Naive thymus-derived CD8-positive, alpha-beta T cell (primary cell): Measurements from ENCODE around the gene ALG6. TPM values are rescaled to one million over a fixed set of nuclear protein-coding genes. Genes with fewer than 3 reads are reported as not detected.
A peak's percentile ranks its signal among the peaks of the same experiment; 100 is the strongest.
"Not testable (repeated sequence)": the region's sequence is repeated elsewhere in the genome, so short reads cannot be mapped to it uniquely, and the experiment has no call there.

Experiments
- ATAC-seq, 2 donors: fragments of 150-1000 bp; cut with Tn5 transposase in 1 of 2; sonication (Bioruptor Pico), chemical (Tn5 transposase) in 1 of 2; 1 replicate in 1 of 2; 2 replicates in 1 of 2; pipeline ENCODE4 v1.10.0; 2021; ENCODE audit warnings: mild to moderate bottlenecking in 2 of 2, moderate library complexity in 2 of 2
- POLR2A ChIA-PET: fragments of 350-600 bp; sonication (Branson Sonifier 250); formaldehyde crosslinking; loops from one replicate; lab custom pipeline; 2021; ENCODE audit warnings: antibody characterized with exemption; lab: Charles Lee
- DNase-seq, 10 donors: peaks; one replicate each; pipeline versions ENCODE4 v3.0.0 to v3.0.0-alpha.2; 2020 to 2022
- H3K27ac Mint-ChIP-seq, 10 donors: one replicate each; pipeline ENCODE4 v1.8.0; 2020 to 2022; ENCODE audit warnings: mild to moderate bottlenecking in 10 of 10, mixed read lengths in 10 of 10, moderate library complexity in 4 of 10, inconsistent platforms in 1 of 10
- H3K27me3 Mint-ChIP-seq, 5 donors: one replicate each; pipeline ENCODE4 v1.8.0; 2021 to 2022; ENCODE audit warnings: mixed read lengths in 5 of 5
- H3K36me3 Mint-ChIP-seq, 3 donors: one replicate each; pipeline ENCODE4 v1.8.0; 2020 to 2022; ENCODE audit warnings: mixed read lengths in 3 of 3, mild to moderate bottlenecking in 2 of 3, inconsistent platforms in 1 of 3
- H3K4me1 Mint-ChIP-seq, 4 donors: one replicate each; pipeline ENCODE4 v1.8.0; 2021 to 2022; ENCODE audit warnings: mixed read lengths in 4 of 4
- H3K4me3 Mint-ChIP-seq, 10 donors: one replicate each; pipeline ENCODE4 v1.8.0; 2020 to 2022; ENCODE audit warnings: mild to moderate bottlenecking in 10 of 10, mixed read lengths in 10 of 10, moderate library complexity in 6 of 10, inconsistent platforms in 1 of 10
- H3K9me3 Mint-ChIP-seq, 9 donors: one replicate each; pipeline ENCODE4 v1.8.0; 2020 to 2022; ENCODE audit warnings: mixed read lengths in 9 of 9, mild to moderate bottlenecking in 3 of 9, inconsistent platforms in 1 of 9, moderate library complexity in 1 of 9
- polyA plus RNA-seq, 3 donors: library from polyadenylated mRNA; unstranded; fragments of 300-500 nt; fragmentation: Illumina TruSeq; gene quantifications; one replicate each; pipeline ENCODE4 v1.2.3, GENCODE V29; 2021
- total RNA-seq, 8 experiments: library from RNA in 2 of 8; stranded (reverse) in 2 of 8; gene quantifications; one replicate each; pipeline ENCODE4 v1.2.3 and lab custom pipeline; 2021 to 2026

Gene ALG6
- total and polyA plus RNA-seq, 5 experiments from 2014 or later: 16.3 to 31.6 (median 22.1) TPM

DNA sequence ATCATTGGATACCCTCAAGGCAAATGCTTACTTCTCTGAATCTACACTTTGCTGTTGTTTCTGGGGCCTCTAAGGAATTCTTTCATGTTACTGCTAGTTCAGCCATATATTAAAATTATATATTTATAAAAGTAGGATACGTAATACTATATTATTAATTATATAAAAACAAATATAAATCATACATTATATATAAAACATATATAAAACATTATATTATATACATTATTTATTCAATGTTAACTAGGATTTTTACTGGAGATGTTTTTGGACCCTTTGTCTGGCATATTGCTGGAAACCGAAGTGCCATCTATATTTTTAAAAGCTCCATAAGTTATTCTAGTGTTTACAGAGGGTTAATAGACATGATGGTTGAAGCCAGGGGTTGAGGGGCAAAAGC, 12.2 kb downstream of the ALG6 start:
- POLR2A ChIA-PET: no interaction called here
- Mint-ChIP-seq H3K9me3 (no peaks in the 10 kb centered on the region), H3K36me3 (peaks cover 8 to 47% (median 40%) of the 10 kb centered on the region in 3 donors), H3K4me1 (peaks cover 18 to 44% (median 37%) of the 10 kb centered on the region in 4 donors), H3K27ac (no peak overlapping the region), H3K4me3 (no peak overlapping the region), H3K27me3 (no peaks in the 10 kb centered on the region)
- DNase-seq (no peak), ATAC-seq (no peak)

DNA sequence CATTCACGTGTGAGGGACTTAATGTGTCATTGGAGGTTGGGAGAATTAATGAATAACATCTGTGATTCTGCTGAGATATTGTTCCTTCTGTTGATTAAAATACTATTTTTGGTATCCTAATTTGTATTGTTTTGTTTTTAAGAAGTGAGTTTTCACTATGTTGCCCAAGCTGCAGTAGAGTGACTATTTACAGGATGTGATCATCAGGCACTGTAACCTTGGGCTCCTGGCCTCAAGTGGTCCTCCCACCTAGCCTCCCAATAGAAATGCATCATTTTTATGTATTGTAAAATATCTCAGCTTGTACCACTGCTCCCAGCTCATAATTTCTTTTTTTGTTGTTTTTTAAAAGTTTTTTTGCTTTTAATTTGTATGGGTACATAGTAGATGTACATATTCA, 14.3 kb downstream of the ALG6 start:
- Mint-ChIP-seq H3K4me3 (no peak overlapping the region), H3K27me3 (no peaks in the 10 kb centered on the region), H3K27ac (peak overlapping the region in 1 of 10 donors; percentile 21), H3K9me3 (no peaks in the 10 kb centered on the region), H3K4me1 (peaks cover 28 to 46% (median 45%) of the 10 kb centered on the region in 4 donors), H3K36me3 (peaks cover 8 to 40% (median 28%) of the 10 kb centered on the region in 3 donors)
- POLR2A ChIA-PET: no interaction called here
- DNase-seq (no peak), ATAC-seq (no peak)

DNA sequence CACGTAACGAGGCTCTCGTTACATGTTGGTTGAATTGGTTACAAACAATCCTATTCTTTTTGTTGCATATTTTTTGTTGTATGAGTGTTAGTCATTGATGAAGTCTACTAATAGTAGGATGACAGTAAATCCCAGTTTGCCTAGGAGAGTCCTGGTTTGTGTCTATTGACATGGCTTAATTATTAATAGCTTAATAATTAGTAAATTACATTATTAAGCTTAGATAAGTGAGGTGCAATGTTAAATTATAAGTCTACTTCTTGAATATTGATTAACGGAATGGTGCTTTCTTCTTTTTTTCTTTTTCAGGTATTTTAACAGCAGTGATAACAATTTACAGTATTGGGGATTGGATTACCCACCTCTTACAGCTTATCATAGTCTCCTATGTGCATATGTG, 34.5 kb downstream of the ALG6 start:
- ATAC-seq: no peak
- H3K9me3 Mint-ChIP-seq: no peaks in the 10 kb centered on the region
- H3K4me1 Mint-ChIP-seq: no peaks in the 10 kb centered on the region
- POLR2A ChIA-PET: interaction anchor here (0.7 kb wide), 1 partner anchor 422 kb away, joined by 3 read pairs; no protein-coding TSS in a partner anchor
- no peak overlapping the region for H3K27ac Mint-ChIP-seq
- H3K36me3 Mint-ChIP-seq: peaks cover 4 to 85% (median 49%) of the 10 kb centered on the region in 3 donors
- H3K27me3 Mint-ChIP-seq: no peaks in the 10 kb centered on the region
- no peak for DNase-seq
- no peak overlapping the region for H3K4me3 Mint-ChIP-seq

DNA sequence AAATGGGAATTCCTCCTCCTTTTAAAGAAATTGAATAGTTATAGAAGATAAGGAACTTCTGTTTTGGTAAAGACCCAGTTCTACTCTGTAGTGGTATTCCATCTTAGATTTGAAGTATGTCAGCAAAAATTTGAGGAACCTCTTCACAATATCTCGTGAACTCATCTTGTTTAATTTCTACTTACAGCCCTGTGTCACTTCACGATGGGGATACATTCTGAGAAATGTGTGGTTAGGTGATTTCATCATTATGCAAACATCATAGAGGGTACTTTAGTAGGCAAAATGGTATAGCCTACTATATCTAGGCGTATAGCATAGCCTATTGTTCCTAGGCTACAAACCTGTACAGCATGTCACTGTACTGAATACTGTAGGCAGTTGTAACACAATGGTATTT, 36.0 kb downstream of the ALG6 start:
- H3K9me3 Mint-ChIP-seq: no peaks in the 10 kb centered on the region
- H3K27me3 Mint-ChIP-seq: no peaks in the 10 kb centered on the region
- ATAC-seq (no peak), DNase-seq (no peak)
- H3K4me1 Mint-ChIP-seq: no peaks in the 10 kb centered on the region
- H3K27ac Mint-ChIP-seq: peak overlapping the region in 1 of 10 donors; percentile 17
- peaks cover 4 to 84% (median 50%) of the 10 kb centered on the region in 3 donors for H3K36me3 Mint-ChIP-seq
- H3K4me3 Mint-ChIP-seq: no peak overlapping the region
- POLR2A ChIA-PET: no interaction called here

DNA sequence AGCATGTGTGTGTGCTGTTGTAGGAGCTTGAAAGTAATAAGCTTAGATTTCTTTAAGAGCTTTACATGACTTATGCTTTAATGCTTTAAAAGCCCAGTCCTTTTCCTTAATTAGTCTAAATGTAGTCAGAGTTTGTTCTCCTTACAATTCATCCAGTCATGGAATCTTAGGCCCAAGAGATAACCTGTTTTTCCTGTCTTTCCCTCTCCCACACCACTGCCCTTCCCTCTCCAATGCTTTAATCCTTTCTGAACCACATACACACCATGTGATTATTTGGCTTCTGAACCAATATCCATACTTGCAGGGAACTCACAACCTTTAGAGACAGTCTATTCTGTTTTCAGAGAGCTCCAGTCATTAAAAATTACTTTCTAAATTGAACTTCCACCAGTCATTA, 37.6 kb downstream of the ALG6 start:
- no peaks in the 10 kb centered on the region for H3K27me3 Mint-ChIP-seq
- H3K36me3 Mint-ChIP-seq: peaks cover 4 to 83% (median 38%) of the 10 kb centered on the region in 3 donors
- H3K9me3 Mint-ChIP-seq: no peaks in the 10 kb centered on the region
- no peak for DNase-seq
- no peaks in the 10 kb centered on the region for H3K4me1 Mint-ChIP-seq
- no peak for ATAC-seq
- peak overlapping the region in 2 of 10 donors; percentile 12 to 17 for H3K27ac Mint-ChIP-seq
- POLR2A ChIA-PET: no interaction called here
- H3K4me3 Mint-ChIP-seq: no peak overlapping the region

DNA sequence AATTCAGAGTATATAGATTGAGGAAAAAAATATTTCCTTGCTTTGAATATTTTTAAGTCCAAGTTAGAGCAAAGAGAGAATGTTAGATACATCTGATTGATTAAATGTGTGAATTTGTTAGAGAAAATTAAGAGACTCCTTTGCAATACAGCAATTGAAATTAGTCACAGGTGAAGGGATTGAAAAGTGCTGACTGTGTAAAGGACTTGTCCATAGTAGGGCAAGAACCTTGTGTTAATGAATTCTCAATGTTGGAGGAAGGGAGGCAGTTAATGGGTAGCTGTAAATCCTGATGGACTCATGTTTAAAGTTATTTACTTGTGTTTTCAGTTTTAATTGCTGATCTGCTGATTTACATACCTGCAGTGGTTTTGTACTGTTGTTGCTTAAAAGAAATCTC, 38.6 kb downstream of the ALG6 start:
- peaks cover 4 to 80% (median 32%) of the 10 kb centered on the region in 3 donors for H3K36me3 Mint-ChIP-seq
- no peaks in the 10 kb centered on the region for H3K27me3 Mint-ChIP-seq
- H3K4me3 Mint-ChIP-seq: no peak overlapping the region
- H3K27ac Mint-ChIP-seq: no peak overlapping the region
- ATAC-seq (no peak), DNase-seq (no peak)
- no peaks in the 10 kb centered on the region for H3K9me3 Mint-ChIP-seq
- POLR2A ChIA-PET: no interaction called here
- H3K4me1 Mint-ChIP-seq: no peaks in the 10 kb centered on the region

DNA sequence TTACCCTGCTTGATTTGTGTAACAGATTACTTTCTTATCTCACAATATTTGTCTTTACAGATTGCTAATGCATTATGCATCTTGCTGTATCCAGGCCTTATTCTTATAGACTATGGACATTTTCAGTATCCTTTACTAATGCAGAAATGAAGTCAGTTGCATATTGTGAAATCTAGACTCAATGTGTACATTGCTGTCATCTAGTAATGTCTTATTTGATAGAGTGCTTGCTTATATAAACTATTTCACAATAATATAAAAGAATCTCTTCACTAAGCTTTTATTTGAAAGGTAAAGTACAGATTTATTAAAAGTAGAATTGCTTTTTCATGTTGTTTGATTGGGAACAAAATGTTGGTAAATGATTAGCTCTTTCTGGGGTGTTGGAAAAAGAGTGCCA, 39.6 kb downstream of the ALG6 start:
- H3K27me3 Mint-ChIP-seq: no peaks in the 10 kb centered on the region
- POLR2A ChIA-PET: no interaction called here
- H3K9me3 Mint-ChIP-seq: no peaks in the 10 kb centered on the region
- DNase-seq (no peak), ATAC-seq (no peak)
- peaks cover 0 to 3% (median 0%) of the 10 kb centered on the region in 4 donors for H3K4me1 Mint-ChIP-seq
- peaks cover 8 to 83% (median 37%) of the 10 kb centered on the region in 3 donors for H3K36me3 Mint-ChIP-seq
- no peak overlapping the region for H3K27ac Mint-ChIP-seq
- no peak overlapping the region for H3K4me3 Mint-ChIP-seq

DNA sequence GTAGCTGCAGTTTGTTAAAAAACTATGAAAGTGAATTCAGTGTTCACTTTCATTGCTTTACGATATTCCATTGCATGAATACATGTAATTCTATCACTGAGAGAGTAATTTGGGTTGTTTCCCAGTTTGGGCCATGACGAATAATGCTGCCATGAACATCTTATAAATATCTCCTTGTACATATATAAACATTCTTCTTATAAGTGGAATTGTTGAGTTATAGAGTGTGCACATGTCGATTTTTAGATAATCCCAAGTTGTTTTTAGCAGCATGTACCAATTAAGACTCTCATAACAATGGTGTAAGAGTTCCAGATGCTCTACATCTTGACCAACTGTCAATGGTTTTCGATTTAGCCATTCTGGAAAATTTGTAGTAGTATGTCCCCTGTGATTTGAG, 40.9 kb downstream of the ALG6 start:
- H3K27me3 Mint-ChIP-seq: no peaks in the 10 kb centered on the region
- ATAC-seq (no peak), DNase-seq (no peak)
- H3K9me3 Mint-ChIP-seq: no peaks in the 10 kb centered on the region
- H3K4me3 Mint-ChIP-seq: no peak overlapping the region
- POLR2A ChIA-PET: no interaction called here
- no peak overlapping the region for H3K27ac Mint-ChIP-seq
- peaks cover 10 to 80% (median 36%) of the 10 kb centered on the region in 3 donors for H3K36me3 Mint-ChIP-seq
- H3K4me1 Mint-ChIP-seq: peaks cover 0 to 3% (median 0%) of the 10 kb centered on the region in 4 donors

DNA sequence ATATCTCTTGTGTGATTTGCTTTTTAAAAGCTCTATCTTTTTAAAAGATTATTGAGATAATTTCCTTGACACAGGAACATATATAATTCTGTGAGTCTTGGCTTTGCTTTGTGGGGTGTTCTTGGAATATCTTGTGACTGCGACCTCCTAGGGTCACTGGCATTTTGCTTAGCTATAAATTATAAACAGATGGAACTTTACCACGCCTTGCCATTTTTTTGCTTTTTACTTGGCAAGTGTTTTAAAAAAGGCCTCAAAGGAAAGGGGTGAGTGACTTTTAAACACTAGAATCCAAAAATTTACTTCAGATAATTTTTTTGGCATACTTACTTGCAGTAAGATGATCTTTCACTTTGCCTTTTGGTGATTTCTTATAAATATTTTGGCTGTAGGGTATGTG, 43.6 kb downstream of the ALG6 start:
- no peak for ATAC-seq
- no peaks in the 10 kb centered on the region for H3K9me3 Mint-ChIP-seq
- H3K36me3 Mint-ChIP-seq: peaks cover 10 to 79% (median 34%) of the 10 kb centered on the region in 3 donors
- no peak overlapping the region for H3K27ac Mint-ChIP-seq
- peaks cover 0 to 3% (median 0%) of the 10 kb centered on the region in 4 donors for H3K4me1 Mint-ChIP-seq
- POLR2A ChIA-PET: no interaction called here
- H3K27me3 Mint-ChIP-seq: no peaks in the 10 kb centered on the region
- no peak for DNase-seq
- no peak overlapping the region for H3K4me3 Mint-ChIP-seq

DNA sequence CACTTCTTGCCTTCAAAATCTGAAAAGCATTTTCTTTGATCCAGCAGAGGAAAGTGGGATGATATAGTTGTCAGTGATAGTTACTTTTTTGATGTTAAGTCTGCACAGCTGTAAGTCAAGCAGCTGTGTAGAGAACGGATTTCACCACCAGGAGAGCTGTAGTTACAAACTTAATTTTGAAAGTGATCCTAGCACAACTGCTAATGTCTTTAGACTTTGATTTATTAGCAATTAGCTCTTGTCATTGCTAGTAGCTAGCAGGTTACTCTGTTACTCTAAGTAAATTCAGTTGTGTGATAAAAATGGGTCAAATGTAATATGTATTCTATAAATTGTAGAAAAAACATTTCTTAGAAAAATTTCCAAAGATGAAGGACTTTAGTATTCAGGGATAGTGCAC, 46.0 kb downstream of the ALG6 start:
- Mint-ChIP-seq H3K36me3 (peaks cover 14 to 73% (median 29%) of the 10 kb centered on the region in 3 donors), H3K27me3 (no peaks in the 10 kb centered on the region), H3K27ac (no peak overlapping the region), H3K9me3 (no peaks in the 10 kb centered on the region), H3K4me3 (no peak overlapping the region), H3K4me1 (peaks cover 0 to 7% (median 0%) of the 10 kb centered on the region in 4 donors)
- DNase-seq: no peak
- POLR2A ChIA-PET: no interaction called here
- no peak for ATAC-seq

DNA sequence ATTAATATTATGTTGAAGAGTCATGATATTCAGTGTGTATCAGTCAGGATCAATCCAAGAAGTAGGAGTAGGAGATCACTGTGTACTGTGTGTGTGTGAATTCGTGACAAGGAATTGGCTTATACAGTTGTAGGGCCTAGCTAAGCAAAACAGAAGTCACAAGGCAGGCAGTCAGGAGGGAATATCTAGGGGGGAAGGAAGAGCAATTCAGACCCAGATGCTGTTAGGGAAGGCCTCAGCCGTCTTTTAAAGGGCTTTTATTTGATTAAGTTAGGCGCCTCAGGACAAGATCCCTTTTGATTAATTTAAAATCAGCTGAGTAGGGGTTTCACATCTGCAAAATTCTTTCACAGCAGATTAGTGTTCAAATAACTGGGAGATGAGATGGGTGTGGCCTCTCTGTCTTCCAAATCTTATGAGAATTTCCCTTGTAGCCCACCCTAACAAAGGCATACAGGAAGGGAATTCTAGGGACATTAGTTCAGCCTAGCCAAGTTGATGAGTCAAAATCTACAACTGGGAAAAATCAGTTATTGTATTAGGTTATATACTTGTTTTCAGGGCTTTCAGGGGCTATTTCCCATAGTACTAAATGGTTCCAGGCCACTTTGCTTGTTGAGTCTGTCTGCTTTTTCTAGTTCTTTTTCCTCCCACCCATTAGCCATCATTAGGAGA, 47.4 kb downstream of the ALG6 start:
- POLR2A ChIA-PET: no interaction called here
- Mint-ChIP-seq H3K27me3 (no peaks in the 10 kb centered on the region), H3K9me3 (no peaks in the 10 kb centered on the region), H3K4me1 (peaks cover 0 to 7% (median 0%) of the 10 kb centered on the region in 4 donors), H3K4me3 (no peak overlapping the region), H3K27ac (no peak overlapping the region), H3K36me3 (peaks cover 18 to 72% (median 36%) of the 10 kb centered on the region in 3 donors)
- no peak for DNase-seq
- no peak for ATAC-seq

DNA sequence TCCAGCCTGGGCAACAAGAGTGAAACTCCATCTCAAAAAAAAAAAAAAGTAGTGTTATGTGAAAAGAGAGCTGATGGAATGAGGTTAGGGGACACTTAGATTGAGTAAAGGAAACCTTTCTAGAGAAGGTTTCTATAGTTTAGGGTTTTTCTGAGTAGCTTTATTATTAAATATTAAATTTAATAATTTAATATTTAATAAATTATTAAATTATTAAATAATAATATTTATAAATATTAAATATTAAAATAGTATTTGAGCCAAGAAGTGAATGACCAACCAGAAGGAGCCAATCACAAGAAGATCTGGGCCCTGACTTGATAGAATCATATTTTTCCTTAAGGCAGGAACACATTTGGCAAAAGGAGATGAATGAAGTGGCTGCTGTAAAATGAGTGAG, 50.7 kb downstream of the ALG6 start:
- ATAC-seq (no peak), DNase-seq (no peak)
- Mint-ChIP-seq H3K36me3 (peaks cover 23 to 70% (median 48%) of the 10 kb centered on the region in 3 donors), H3K4me1 (peaks cover 0 to 4% (median 0%) of the 10 kb centered on the region in 4 donors), H3K9me3 (no peaks in the 10 kb centered on the region), H3K27me3 (no peaks in the 10 kb centered on the region), H3K4me3 (no peak overlapping the region), H3K27ac (no peak overlapping the region)
- POLR2A ChIA-PET: no interaction called here

DNA sequence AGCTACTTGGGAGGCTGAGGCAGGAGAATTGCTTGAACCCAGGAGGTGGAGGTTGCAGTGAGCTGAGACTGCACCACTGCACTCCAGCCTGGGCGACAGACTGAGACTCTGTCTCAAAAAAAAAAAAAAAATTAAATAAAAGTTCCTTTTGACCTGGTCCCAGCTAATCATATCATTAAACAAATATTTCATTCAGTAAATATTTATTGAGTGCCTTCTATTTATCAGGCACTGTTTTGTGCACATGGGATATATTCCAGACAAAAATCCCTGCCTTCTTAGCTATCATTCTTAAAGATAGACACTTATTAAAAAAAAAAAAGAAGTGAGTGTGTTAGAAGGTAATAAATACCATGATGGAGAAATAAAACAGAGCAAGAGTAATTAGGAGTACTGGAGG, 53.3 kb downstream of the ALG6 start:
- H3K36me3 Mint-ChIP-seq: peaks cover 26 to 50% (median 46%) of the 10 kb centered on the region in 3 donors
- H3K4me1 Mint-ChIP-seq, DNase-seq, H3K27ac Mint-ChIP-seq, H3K9me3 Mint-ChIP-seq, H3K4me3 Mint-ChIP-seq, H3K27me3 Mint-ChIP-seq, ATAC-seq, POLR2A ChIA-PET: not testable (repeated sequence)

DNA sequence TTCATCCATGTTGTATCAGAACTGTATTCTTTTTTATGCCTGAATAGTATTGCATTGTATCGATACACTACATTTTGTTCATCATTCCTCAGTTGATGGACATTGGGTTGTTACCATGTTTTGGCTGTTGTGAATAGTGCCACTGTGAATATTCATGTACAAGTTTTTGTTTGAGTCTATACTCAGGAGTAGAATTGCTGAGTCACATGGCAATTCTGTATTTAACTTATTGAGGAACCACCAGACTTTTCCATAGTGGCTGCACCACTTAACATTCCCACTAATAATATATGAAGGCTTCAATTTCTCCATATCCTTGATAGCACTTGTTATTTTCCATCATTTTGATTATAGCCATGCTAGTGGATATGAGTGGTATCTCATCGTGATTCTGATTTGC, 56.2 kb downstream of the ALG6 start:
- ATAC-seq (no peak), DNase-seq (no peak)
- peaks cover 0 to 5% (median 0%) of the 10 kb centered on the region in 9 donors for H3K9me3 Mint-ChIP-seq
- no peak overlapping the region for H3K4me3 Mint-ChIP-seq
- H3K27me3 Mint-ChIP-seq: no peaks in the 10 kb centered on the region
- POLR2A ChIA-PET: no interaction called here
- H3K27ac Mint-ChIP-seq: no peak overlapping the region
- peaks cover 22 to 45% (median 39%) of the 10 kb centered on the region in 3 donors for H3K36me3 Mint-ChIP-seq
- no peaks in the 10 kb centered on the region for H3K4me1 Mint-ChIP-seq
